Measurements from ENCODE around the gene TRUB2.

GRCh38 chr9:128322404-128323211, at the start of gene TRUB2, which contains the start of gene COQ4:
- TF ChIP-seq CEBPB (IDR thresholded peaks at IDR 0.05; ENCODE audit: borderline replicate concordance, low read depth, low read length) (no peak), ESRRA (CRISPR knock-in tag; IDR thresholded peaks at IDR 0.05; ENCODE audit: low read depth) (no peak), ASH2L (IDR thresholded peaks at IDR 0.05; ENCODE audit: insufficient read length, low read depth, low read length) (peak; percentile 97), ZHX1 (CRISPR knock-in tag; IDR thresholded peaks at IDR 0.05; ENCODE audit: low read depth) (no peak; the same call in 1 of the 2 replicates), CTCF (CRISPR knock-in tag; IDR thresholded peaks at IDR 0.05) (no peak; the same call in 1 of the 2 replicates), ZSCAN31 (CRISPR knock-in tag; IDR thresholded peaks at IDR 0.05; ENCODE audit: low read depth) (peak; percentile 90), ZNF619 (CRISPR knock-in tag; IDR thresholded peaks at IDR 0.05) (0 out of 2 replicates have a peak, but pooled peaks have one; percentile 45), SALL1 (CRISPR knock-in tag; IDR thresholded peaks at IDR 0.05) (peak; percentile 88)
